Effector memory CD8-positive, alpha-beta T cell (primary cell): ENCODE results near the gene DDX17.

Experiments
- ATAC-seq: fragments of 150-1000 bp; cut with Tn5 transposase; replicated peaks from 2 replicates; pipeline ENCODE4 v1.10.0; 2021; ENCODE audit warnings: mild to moderate bottlenecking, moderate library complexity
- DNase-seq, 3 experiments: peaks; one replicate each; pipeline ENCODE4 v3.0.0; 2021
- H3K27ac Mint-ChIP-seq, 2 donors: one replicate each; pipeline ENCODE4 v1.8.0; 2022; ENCODE audit warnings: mild to moderate bottlenecking in 2 of 2, mixed read lengths in 2 of 2, moderate library complexity in 2 of 2
- H3K27me3 Mint-ChIP-seq, 2 donors: one replicate each; pipeline ENCODE4 v1.8.0; 2022; ENCODE audit warnings: mixed read lengths in 2 of 2
- H3K36me3 Mint-ChIP-seq: one replicate; pipeline ENCODE4 v1.8.0; 2022; ENCODE audit warnings: mild to moderate bottlenecking, moderate library complexity, mixed read lengths; ENCODE audit not compliant: insufficient read depth
- H3K4me1 Mint-ChIP-seq, 2 donors: one replicate each; pipeline ENCODE4 v1.8.0; 2022; ENCODE audit warnings: low read depth in 2 of 2, mixed read lengths in 2 of 2
- H3K4me3 Mint-ChIP-seq, 2 donors: one replicate each; pipeline ENCODE4 v1.8.0; 2022; ENCODE audit warnings: mild to moderate bottlenecking in 2 of 2, mixed read lengths in 2 of 2, moderate library complexity in 2 of 2
- H3K9me3 Mint-ChIP-seq, 2 donors: one replicate each; pipeline ENCODE4 v1.8.0; 2022; ENCODE audit warnings: mixed read lengths in 2 of 2

DDX17 gene

DNA sequence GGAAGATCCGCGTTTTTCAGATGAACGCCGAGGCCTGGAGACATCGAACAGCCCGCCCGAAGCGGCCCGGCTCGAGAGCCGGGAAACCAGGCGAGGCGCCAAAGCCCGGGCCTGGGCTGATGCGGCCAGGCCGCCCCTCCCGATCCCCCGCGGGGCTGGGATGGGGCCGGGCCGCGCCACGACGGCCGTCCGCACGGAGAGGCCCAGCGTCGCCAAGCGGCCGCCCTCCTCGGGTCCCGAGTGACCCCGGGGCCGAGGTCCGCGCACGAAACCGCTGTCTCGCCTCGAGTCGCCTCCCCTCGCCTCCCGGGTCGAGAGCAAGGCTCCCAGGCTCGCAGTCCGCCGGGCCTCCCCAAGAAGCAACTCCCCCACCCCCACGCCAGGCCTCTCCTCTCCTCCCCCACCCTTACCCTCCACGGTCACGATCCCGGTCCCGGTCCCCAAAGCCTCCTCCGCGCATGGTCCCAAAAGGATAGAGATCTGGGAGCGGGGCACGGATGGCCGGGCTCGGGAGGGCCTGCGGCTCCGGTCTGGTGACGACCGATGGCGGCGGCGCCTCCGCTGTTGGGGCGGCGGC, 482 bp downstream of the DDX17 start:
- Mint-ChIP-seq H3K4me3 (peak overlapping the region; percentile 99 to 100), H3K36me3 (peaks cover 63% of the 10 kb centered on the region), H3K9me3 (peaks cover 2 to 7% of the 10 kb centered on the region in 2 donors), H3K27ac (peak overlapping the region; percentile 100), H3K27me3 (no peaks in the 10 kb centered on the region), H3K4me1 (peaks cover 53% of the 10 kb centered on the region in 2 donors)
- ATAC-seq (peak; percentile 26), DNase-seq (peak in 1 of 3 experiments; percentile 53)

GRCh38 chr22:38504731-38505540, 1.2 kb downstream of the DDX17 start:
- peaks cover 53 to 56% of the 10 kb centered on the region in 2 donors for H3K4me1 Mint-ChIP-seq
- no peak for ATAC-seq
- H3K36me3 Mint-ChIP-seq, result peaks cover 70% of the 10 kb centered on the region
- H3K4me3 Mint-ChIP-seq, result peak overlapping the region; percentile 99 to 100
- no peaks in the 10 kb centered on the region for H3K27me3 Mint-ChIP-seq
- H3K27ac Mint-ChIP-seq, result peak overlapping the region; percentile 100
- DNase-seq, result peak; percentile 33 to 47 (median 44)
- H3K9me3 Mint-ChIP-seq, result peaks cover 2 to 7% of the 10 kb centered on the region in 2 donors

GRCh38 chr22:38503021-38503420, 3.1 kb downstream of the DDX17 start:
- DNase-seq, result no peak
- Mint-ChIP-seq H3K4me3 (peak overlapping the region; percentile 99 to 100), H3K27me3 (no peaks in the 10 kb centered on the region), H3K27ac (peak overlapping the region; percentile 100), H3K9me3 (peaks cover under 1% of the 10 kb centered on the region in 2 donors), H3K4me1 (peaks cover 56 to 63% of the 10 kb centered on the region in 2 donors), H3K36me3 (peaks cover 90% of the 10 kb centered on the region)
- no peak for ATAC-seq

- H3K9me3 Mint-ChIP-seq, result no peaks in the 10 kb centered on the region
- DNase-seq (no peak), ATAC-seq (no peak)
- no peaks in the 10 kb centered on the region for H3K27me3 Mint-ChIP-seq
- peaks cover 94% of the 10 kb centered on the region for H3K36me3 Mint-ChIP-seq
- H3K4me3 Mint-ChIP-seq, result peak overlapping the region; percentile 99 to 100
- H3K27ac Mint-ChIP-seq, result peak overlapping the region; percentile 55 to 100
- H3K4me1 Mint-ChIP-seq, result peaks cover 51 to 66% of the 10 kb centered on the region in 2 donors
Observed at GRCh38 chr22:38501797-38502672, 4.1 kb downstream of the DDX17 start.

GRCh38 chr22:38497869-38498268, 8.2 kb downstream of the DDX17 start:
- peak overlapping the region in 1 of 2 donors; percentile 90 for H3K27ac Mint-ChIP-seq
- H3K36me3 Mint-ChIP-seq, result peaks cover 97% of the 10 kb centered on the region
- no peak for ATAC-seq
- H3K9me3 Mint-ChIP-seq, result no peaks in the 10 kb centered on the region
- no peak for DNase-seq
- no peaks in the 10 kb centered on the region for H3K27me3 Mint-ChIP-seq
- H3K4me3 Mint-ChIP-seq, result no peak overlapping the region
- H3K4me1 Mint-ChIP-seq, result peaks cover 33 to 60% of the 10 kb centered on the region in 2 donors

GRCh38 chr22:38494939-38495338, 11.2 kb downstream of the DDX17 start:
- DNase-seq (no peak), ATAC-seq (no peak)
- Mint-ChIP-seq H3K27ac (peak overlapping the region; percentile 20 to 49), H3K4me1 (peaks cover 12 to 39% of the 10 kb centered on the region in 2 donors), H3K27me3 (no peaks in the 10 kb centered on the region), H3K9me3 (no peaks in the 10 kb centered on the region), H3K36me3 (peaks cover 100% of the 10 kb centered on the region), H3K4me3 (no peak overlapping the region)

DNA sequence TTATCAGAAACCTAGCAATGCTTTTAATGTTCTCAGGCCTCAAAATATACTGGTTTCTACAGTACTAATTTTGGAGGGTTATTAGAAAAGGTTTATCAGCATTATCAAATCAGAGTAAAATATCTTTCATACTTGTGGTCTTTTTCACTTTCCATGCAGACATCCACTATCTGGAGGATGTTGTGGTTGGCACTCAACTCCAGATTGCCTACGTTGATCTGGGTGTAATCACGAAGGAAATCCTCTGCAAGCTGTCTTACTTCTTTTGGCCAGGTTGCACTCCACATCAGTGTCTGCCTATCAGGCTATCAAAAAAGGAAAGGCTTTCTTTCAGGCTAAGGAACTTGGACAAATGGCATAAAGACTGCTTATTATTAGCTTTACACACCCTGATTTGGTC, 11.6 kb downstream of the DDX17 start:
- DNase-seq (no peak), ATAC-seq (peak; percentile 61)
- no peaks in the 10 kb centered on the region for H3K27me3 Mint-ChIP-seq
- no peaks in the 10 kb centered on the region for H3K9me3 Mint-ChIP-seq
- peaks cover 12 to 41% of the 10 kb centered on the region in 2 donors for H3K4me1 Mint-ChIP-seq
- peak overlapping the region in 1 of 2 donors; percentile 20 for H3K27ac Mint-ChIP-seq
- peaks cover 100% of the 10 kb centered on the region for H3K36me3 Mint-ChIP-seq
- no peak overlapping the region for H3K4me3 Mint-ChIP-seq

DNA sequence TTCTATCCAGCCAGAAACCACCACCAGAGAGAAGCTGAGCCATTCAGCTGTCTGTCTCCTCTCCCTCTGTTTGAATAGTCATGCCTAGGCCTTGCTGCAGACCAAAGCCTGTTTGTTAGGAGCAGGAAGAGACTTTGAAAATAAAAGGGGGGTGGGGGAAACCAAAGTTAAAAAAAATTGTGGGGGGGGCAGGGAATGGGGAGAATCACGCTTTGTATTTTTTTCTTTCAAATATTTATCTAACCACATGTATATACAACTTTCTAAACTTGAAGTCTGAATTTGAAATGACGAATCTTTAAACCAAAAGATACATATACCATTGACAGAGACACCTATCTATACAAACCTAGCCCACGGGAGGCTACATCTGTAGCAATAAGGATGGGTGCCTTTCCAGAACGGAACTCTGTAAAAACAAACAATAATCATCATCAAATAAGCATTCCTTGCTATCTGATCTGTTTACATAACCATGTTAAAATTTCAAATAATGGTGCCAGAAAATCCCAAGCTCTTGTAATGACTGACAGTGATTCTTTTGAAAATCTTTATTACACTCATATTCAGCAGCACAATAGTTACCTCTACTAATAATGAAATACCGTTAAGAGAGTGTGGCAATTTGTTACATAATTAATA, 14.3 kb downstream of the DDX17 start:
- no peaks in the 10 kb centered on the region for H3K27me3 Mint-ChIP-seq
- H3K27ac Mint-ChIP-seq, result no peak overlapping the region
- no peaks in the 10 kb centered on the region for H3K9me3 Mint-ChIP-seq
- no peak overlapping the region for H3K4me3 Mint-ChIP-seq
- no peak for ATAC-seq
- DNase-seq, result no peak
- peaks cover 9 to 34% of the 10 kb centered on the region in 2 donors for H3K4me1 Mint-ChIP-seq
- H3K36me3 Mint-ChIP-seq, result peaks cover 100% of the 10 kb centered on the region

DNA sequence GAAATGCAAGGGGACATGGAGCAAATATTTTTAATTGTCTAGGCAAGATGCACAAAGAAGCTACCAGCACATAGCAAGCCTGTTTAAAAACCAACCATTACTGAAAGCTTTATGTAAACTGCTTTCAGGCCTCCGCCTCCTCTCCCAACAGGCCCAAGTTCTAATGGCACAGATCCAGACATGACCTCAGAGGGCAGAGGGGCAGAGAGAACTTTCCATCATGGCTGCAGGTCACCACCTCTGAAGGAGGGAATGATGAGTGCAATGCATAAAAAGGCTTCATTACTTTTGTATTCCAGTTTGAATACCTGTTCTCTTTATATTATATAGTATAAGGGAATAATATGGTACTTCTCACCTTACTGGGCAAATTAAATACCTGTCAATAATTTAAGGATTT, 15.2 kb downstream of the DDX17 start:
- no peak overlapping the region for H3K4me3 Mint-ChIP-seq
- no peak for DNase-seq
- peak overlapping the region in 1 of 2 donors; percentile 59 for H3K27ac Mint-ChIP-seq
- no peaks in the 10 kb centered on the region for H3K27me3 Mint-ChIP-seq
- no peaks in the 10 kb centered on the region for H3K9me3 Mint-ChIP-seq
- no peak for ATAC-seq
- H3K4me1 Mint-ChIP-seq, result peaks cover 9 to 38% of the 10 kb centered on the region in 2 donors
- H3K36me3 Mint-ChIP-seq, result peaks cover 100% of the 10 kb centered on the region

- Mint-ChIP-seq H3K27me3 (no peaks in the 10 kb centered on the region), H3K4me1 (peaks cover 9 to 38% of the 10 kb centered on the region in 2 donors), H3K4me3 (no peak overlapping the region), H3K27ac (peak overlapping the region in 1 of 2 donors; percentile 59), H3K36me3 (peaks cover 100% of the 10 kb centered on the region), H3K9me3 (no peaks in the 10 kb centered on the region)
- DNase-seq, result no peak
- no peak for ATAC-seq
Observed at GRCh38 chr22:38490475-38490874, 15.6 kb downstream of the DDX17 start.

DNA sequence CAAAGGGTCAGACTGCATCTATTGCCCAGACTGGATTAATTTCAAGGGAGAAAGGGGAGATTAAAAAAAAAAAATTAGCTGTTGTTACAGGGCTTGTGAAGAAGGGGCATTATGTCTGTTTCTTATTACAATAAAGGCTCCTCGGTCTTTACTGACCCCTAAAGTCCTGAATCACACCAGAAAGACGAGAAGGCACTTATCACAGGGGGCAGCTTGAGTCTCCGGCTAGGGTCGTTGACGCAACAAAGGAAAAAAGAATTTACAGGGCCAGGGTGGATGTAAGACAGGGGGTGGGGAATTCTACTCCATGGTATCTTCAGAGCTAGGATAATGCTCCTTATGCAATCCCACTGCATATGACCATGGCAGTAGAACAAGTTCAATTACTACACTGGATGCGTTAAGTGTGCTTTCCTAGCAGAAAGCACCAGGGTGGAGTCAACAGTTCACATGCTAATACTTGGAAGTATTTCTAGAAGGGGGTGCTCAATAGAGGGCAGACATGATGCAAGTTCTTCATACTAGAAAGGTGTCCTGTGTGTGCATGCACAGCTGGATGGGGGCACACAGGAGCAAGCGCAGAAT, 16.5 kb downstream of the DDX17 start:
- peaks cover 7 to 35% of the 10 kb centered on the region in 2 donors for H3K4me1 Mint-ChIP-seq
- H3K27ac Mint-ChIP-seq, result peak overlapping the region; percentile 59 to 70
- DNase-seq (no peak), ATAC-seq (no peak)
- H3K36me3 Mint-ChIP-seq, result peaks cover 99% of the 10 kb centered on the region
- no peak overlapping the region for H3K4me3 Mint-ChIP-seq
- no peaks in the 10 kb centered on the region for H3K27me3 Mint-ChIP-seq
- H3K9me3 Mint-ChIP-seq, result no peaks in the 10 kb centered on the region

- no peak for DNase-seq
- peaks cover 99% of the 10 kb centered on the region for H3K36me3 Mint-ChIP-seq
- H3K4me3 Mint-ChIP-seq, result no peak overlapping the region
- H3K27me3 Mint-ChIP-seq, result no peaks in the 10 kb centered on the region
- H3K4me1 Mint-ChIP-seq, result peaks cover 9 to 33% of the 10 kb centered on the region in 2 donors
- H3K9me3 Mint-ChIP-seq, result no peaks in the 10 kb centered on the region
- ATAC-seq, result no peak
- peak overlapping the region; percentile 59 to 70 for H3K27ac Mint-ChIP-seq
Observed at GRCh38 chr22:38489142-38489541, 17.0 kb downstream of the DDX17 start.
